ENCODE results near the gene HHAT. TPM values are rescaled to one million over a fixed set of nuclear protein-coding genes. Genes with fewer than 3 reads are reported as not detected.

The HHAT gene
- total RNA-seq, 1 experiment from 2014 or later = 4.6 TPM

DNA sequence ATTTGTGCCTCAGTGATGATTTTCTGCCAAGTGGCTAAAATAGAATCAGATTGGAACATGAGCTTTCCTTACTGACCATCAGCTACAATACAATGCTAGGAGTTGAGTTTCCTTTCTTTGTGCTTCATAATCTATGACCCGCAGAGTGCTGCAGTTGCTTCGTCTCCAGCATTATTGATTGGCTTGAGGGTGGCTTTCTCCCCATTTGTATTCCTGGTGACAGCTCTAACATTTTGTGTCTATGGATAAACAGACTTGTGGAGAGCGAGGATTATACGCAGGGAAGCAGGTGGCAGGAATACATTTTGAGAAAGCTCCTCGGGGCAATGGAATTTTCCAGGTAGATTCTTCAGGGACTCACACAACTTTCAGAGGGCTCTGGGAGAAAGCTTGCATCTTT lies 223.2 kb downstream of the HHAT start:
- ChIA-PET POLR2A (no interaction called here), CTCF (interaction anchor here (0.7 to 1.1 kb wide), 3 partner anchors 32 to 584 kb away, joined by 3 to 6 read pairs (median 3); no protein-coding TSS in a partner anchor)
- intact Hi-C loops (cut with micrococcal nuclease) = no loop called here
- H3K4me1 Mint-ChIP-seq (ENCODE audit: insufficient read depth, unreplicated experiment) = no peaks in the 10 kb centered on the region
- H3K27me3 Mint-ChIP-seq (ENCODE audit: insufficient read depth, unreplicated experiment) = peaks cover 41% of the 10 kb centered on the region
- H3K27ac Mint-ChIP-seq (ENCODE audit: low read depth, unreplicated experiment) = no peak overlapping the region
- H3K36me3 Mint-ChIP-seq (ENCODE audit: insufficient read depth, unreplicated experiment) = no peaks in the 10 kb centered on the region
- no peak overlapping the region for H3K4me3 Mint-ChIP-seq (ENCODE audit: unreplicated experiment)
- H3K9me3 Mint-ChIP-seq (ENCODE audit: unreplicated experiment) = no peaks in the 10 kb centered on the region
- DNase-seq (ENCODE audit: unreplicated experiment) = no peak
- TF ChIP-seq, protein P1, sequence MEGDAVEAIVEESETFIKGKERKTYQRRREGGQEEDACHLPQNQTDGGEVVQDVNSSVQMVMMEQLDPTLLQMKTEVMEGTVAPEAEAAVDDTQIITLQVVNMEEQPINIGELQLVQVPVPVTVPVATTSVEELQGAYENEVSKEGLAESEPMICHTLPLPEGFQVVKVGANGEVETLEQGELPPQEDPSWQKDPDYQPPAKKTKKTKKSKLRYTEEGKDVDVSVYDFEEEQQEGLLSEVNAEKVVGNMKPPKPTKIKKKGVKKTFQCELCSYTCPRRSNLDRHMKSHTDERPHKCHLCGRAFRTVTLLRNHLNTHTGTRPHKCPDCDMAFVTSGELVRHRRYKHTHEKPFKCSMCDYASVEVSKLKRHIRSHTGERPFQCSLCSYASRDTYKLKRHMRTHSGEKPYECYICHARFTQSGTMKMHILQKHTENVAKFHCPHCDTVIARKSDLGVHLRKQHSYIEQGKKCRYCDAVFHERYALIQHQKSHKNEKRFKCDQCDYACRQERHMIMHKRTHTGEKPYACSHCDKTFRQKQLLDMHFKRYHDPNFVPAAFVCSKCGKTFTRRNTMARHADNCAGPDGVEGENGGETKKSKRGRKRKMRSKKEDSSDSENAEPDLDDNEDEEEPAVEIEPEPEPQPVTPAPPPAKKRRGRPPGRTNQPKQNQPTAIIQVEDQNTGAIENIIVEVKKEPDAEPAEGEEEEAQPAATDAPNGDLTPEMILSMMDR (IDR thresholded peaks at IDR 0.05; ENCODE audit: unreplicated experiment) = no peak
- BruUV-seq (replicated peaks) = no TSS peak

DNA sequence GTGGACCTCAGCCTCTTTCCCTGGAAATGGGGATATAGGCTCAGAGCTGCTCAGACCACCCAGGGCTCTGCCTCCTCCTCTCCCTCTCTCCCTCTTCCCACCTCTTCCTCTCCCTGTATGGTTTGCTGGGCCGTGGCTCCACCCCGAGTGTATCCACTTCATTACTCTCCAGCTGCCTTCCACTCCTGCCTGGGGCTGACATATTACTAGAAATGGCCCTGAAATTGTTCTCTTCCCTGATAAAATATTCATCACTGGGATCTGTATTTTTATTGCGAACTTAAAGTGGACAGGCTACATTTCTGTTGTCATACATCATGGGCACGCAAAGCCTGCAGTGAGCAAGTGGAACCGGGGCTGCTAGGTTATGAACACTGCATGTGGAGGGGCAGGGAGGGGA lies 225.0 kb downstream of the HHAT start:
- BruUV-seq (replicated peaks) = no TSS peak
- Mint-ChIP-seq H3K4me1 (ENCODE audit: insufficient read depth, unreplicated experiment) (no peaks in the 10 kb centered on the region), H3K9me3 (ENCODE audit: unreplicated experiment) (no peaks in the 10 kb centered on the region), H3K27ac (ENCODE audit: low read depth, unreplicated experiment) (no peak overlapping the region), H3K36me3 (ENCODE audit: insufficient read depth, unreplicated experiment) (no peaks in the 10 kb centered on the region), H3K4me3 (ENCODE audit: unreplicated experiment) (no peak overlapping the region), H3K27me3 (ENCODE audit: insufficient read depth, unreplicated experiment) (peaks cover 41% of the 10 kb centered on the region)
- POLR2A ChIA-PET = no interaction called here
- TF ChIP-seq, protein P1 (IDR thresholded peaks at IDR 0.05; ENCODE audit: unreplicated experiment) = no peak
- CTCF ChIA-PET = interaction anchor here (0.6 to 1.3 kb wide), 5 partner anchors 13 to 583 kb away, joined by 3 read pairs; partner anchors contain the start of gene KCNH1
- intact Hi-C loops (cut with micrococcal nuclease) = no loop called here
- DNase-seq (ENCODE audit: unreplicated experiment) = no peak

DNA sequence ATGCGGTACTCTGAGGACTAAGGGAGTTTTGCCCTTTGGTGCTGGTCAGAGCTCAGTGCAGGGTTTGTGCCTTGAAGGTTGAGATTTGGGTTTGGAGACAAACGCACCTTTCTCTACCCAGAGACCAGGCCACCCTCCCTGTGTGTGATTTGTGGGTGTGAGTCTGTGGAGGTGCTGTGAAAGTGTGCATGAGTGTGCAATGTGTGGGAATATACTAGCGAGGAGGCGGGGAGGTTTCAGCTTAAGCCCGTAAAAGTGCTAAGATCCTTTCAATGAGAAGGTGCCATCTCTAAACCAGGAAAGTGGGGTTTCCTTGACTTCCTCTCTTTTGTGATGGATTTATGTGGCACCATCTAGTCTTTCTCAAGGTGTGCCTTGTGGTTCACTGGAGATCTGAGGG lies 225.7 kb downstream of the HHAT start:
- intact Hi-C loops (cut with micrococcal nuclease) = no loop called here
- no peak for DNase-seq (ENCODE audit: unreplicated experiment)
- no TSS peak for BruUV-seq (replicated peaks)
- no peaks in the 10 kb centered on the region for H3K9me3 Mint-ChIP-seq (ENCODE audit: unreplicated experiment)
- no peak overlapping the region for H3K27ac Mint-ChIP-seq (ENCODE audit: low read depth, unreplicated experiment)
- no peaks in the 10 kb centered on the region for H3K36me3 Mint-ChIP-seq (ENCODE audit: insufficient read depth, unreplicated experiment)
- POLR2A ChIA-PET = no interaction called here
- no peaks in the 10 kb centered on the region for H3K4me1 Mint-ChIP-seq (ENCODE audit: insufficient read depth, unreplicated experiment)
- TF ChIP-seq, protein P1 (IDR thresholded peaks at IDR 0.05; ENCODE audit: unreplicated experiment) = no peak
- CTCF ChIA-PET = interaction anchor here (0.6 to 1.1 kb wide), 4 partner anchors 12 to 579 kb away, joined by 3 read pairs; partner anchors contain the start of gene KCNH1
- H3K27me3 Mint-ChIP-seq (ENCODE audit: insufficient read depth, unreplicated experiment) = peaks cover 38% of the 10 kb centered on the region
- no peak overlapping the region for H3K4me3 Mint-ChIP-seq (ENCODE audit: unreplicated experiment)

DNA sequence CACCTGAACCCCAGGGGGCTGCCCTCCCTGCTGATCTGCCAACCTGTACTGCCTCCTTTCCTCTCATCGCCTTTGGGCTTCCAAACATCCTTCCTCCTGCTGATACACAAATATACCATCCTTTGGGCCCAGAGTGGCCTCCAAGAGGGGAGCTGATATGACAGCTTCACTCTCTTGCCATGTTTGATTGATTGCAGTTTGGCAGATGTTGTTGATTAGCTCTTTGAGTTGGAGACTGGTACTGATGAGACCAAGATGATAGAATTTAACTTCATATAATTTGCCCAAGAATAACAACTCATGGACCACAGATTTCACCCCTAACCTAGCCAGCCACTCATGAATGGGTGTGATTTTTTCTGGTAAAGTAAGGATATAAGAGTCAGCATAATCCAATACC lies 227.8 kb downstream of the HHAT start:
- ChIA-PET POLR2A (no interaction called here), CTCF (interaction anchor here (0.6 to 0.8 kb wide), 3 partner anchors 27 to 414 kb away, joined by 3 to 5 read pairs (median 3); no protein-coding TSS in a partner anchor)
- no peaks in the 10 kb centered on the region for H3K9me3 Mint-ChIP-seq (ENCODE audit: unreplicated experiment)
- DNase-seq (ENCODE audit: unreplicated experiment) = no peak
- intact Hi-C loops (cut with micrococcal nuclease) = no loop called here
- peaks cover 26% of the 10 kb centered on the region for H3K27me3 Mint-ChIP-seq (ENCODE audit: insufficient read depth, unreplicated experiment)
- H3K27ac Mint-ChIP-seq (ENCODE audit: low read depth, unreplicated experiment) = no peak overlapping the region
- no peaks in the 10 kb centered on the region for H3K36me3 Mint-ChIP-seq (ENCODE audit: insufficient read depth, unreplicated experiment)
- H3K4me1 Mint-ChIP-seq (ENCODE audit: insufficient read depth, unreplicated experiment) = no peaks in the 10 kb centered on the region
- no TSS peak for BruUV-seq (replicated peaks)
- H3K4me3 Mint-ChIP-seq (ENCODE audit: unreplicated experiment) = no peak overlapping the region
- TF ChIP-seq, protein P1 (IDR thresholded peaks at IDR 0.05; ENCODE audit: unreplicated experiment) = no peak
